ENCODE measurements around the gene AKAP7. TPM values are rescaled to one million over a fixed set of nuclear protein-coding genes. Genes with fewer than 3 reads are reported as not detected.

Gene AKAP7
- total RNA-seq, 5 donors from 2014 or later (not counting 1 experiment from before 2014, with no cell fraction given), result 9.4 to 14.0 (median 11.5) TPM

- no peak for DNase-seq
- CTCF ChIA-PET, result interaction anchor here (0.6 to 1.3 kb wide), 5 partner anchors 13 to 1150 kb away, joined by 3 to 5 read pairs (median 3); no protein-coding TSS in a partner anchor
- no peaks in the 10 kb centered on the region for H3K36me3 ChIP-seq (ENCODE audit: control insufficient read depth in 2 of 2, extremely low read depth in 1 of 2, insufficient read depth in 1 of 2, low read length in 1 of 2)
- H3K27me3 ChIP-seq (replicated peaks in 1 of 2; ENCODE audit: control insufficient read depth in 2 of 2, extremely low read depth in 1 of 2, insufficient read depth in 2 of 2, low read length in 1 of 2), result peaks cover 0 to 2% of the 10 kb centered on the region in 2 experiments
- no peaks in the 10 kb centered on the region for H3K9me3 ChIP-seq
- 75% methylated on average over 9 of the region's 10 CpGs for WGBS (ENCODE audit: insufficient coverage)
- ATAC-seq (replicated peaks in 1 of 4), result no peak
- peaks cover 0 to under 1% of the 10 kb centered on the region in 2 experiments for H3K4me1 ChIP-seq (ENCODE audit: control insufficient read depth in 1 of 2, extremely low read depth in 1 of 2, insufficient read depth in 2 of 2, low read length in 2 of 2)
- H3K27me3 Mint-ChIP-seq, result peaks cover 0 to 6% of the 10 kb centered on the region in 2 donors
- H3K27ac Mint-ChIP-seq, result no peak overlapping the region
- peaks cover 4 to 11% (median 5%) of the 10 kb centered on the region in 3 donors for H3K4me1 Mint-ChIP-seq
- no peaks in the 10 kb centered on the region for H3K36me3 Mint-ChIP-seq
- no peaks in the 10 kb centered on the region for H3K9me3 Mint-ChIP-seq
- no peak overlapping the region for H3K4me3 ChIP-seq (ENCODE audit: control insufficient read depth in 1 of 2, extremely low read depth in 1 of 2, low read length in 1 of 2)
- POLR2A ChIA-PET, result interaction anchor here in 1 of 2 donors (0.5 to 0.6 kb wide), 2 partner anchors 239 to 1683 kb away, joined by 3 read pairs; no protein-coding TSS in a partner anchor
- no peak overlapping the region for H3K27ac ChIP-seq (ENCODE audit: low read length)
- no peak overlapping the region for H3K4me3 Mint-ChIP-seq
Measured at GRCh38 chr6:131129689-131130553, 5.3 kb upstream of the AKAP7 start.

GRCh38 chr6:131130554-131130940, 4.7 kb upstream of the AKAP7 start:
- Mint-ChIP-seq H3K4me1 (peaks cover 6 to 13% (median 8%) of the 10 kb centered on the region in 3 donors), H3K4me3 (no peak overlapping the region), H3K27ac (no peak overlapping the region), H3K9me3 (no peaks in the 10 kb centered on the region), H3K36me3 (no peaks in the 10 kb centered on the region), H3K27me3 (peaks cover 0 to 6% of the 10 kb centered on the region in 2 donors)
- Histone ChIP-seq H3K4me1 (ENCODE audit: control insufficient read depth in 1 of 2, extremely low read depth in 1 of 2, insufficient read depth in 2 of 2, low read length in 2 of 2) (peaks cover 0 to 3% of the 10 kb centered on the region in 2 experiments), H3K36me3 (ENCODE audit: control insufficient read depth in 2 of 2, extremely low read depth in 1 of 2, insufficient read depth in 1 of 2, low read length in 1 of 2) (no peaks in the 10 kb centered on the region), H3K27ac (ENCODE audit: low read length) (no peak overlapping the region), H3K4me3 (ENCODE audit: control insufficient read depth in 1 of 2, extremely low read depth in 1 of 2, low read length in 1 of 2) (no peak overlapping the region), H3K27me3 (replicated peaks in 1 of 2; ENCODE audit: control insufficient read depth in 2 of 2, extremely low read depth in 1 of 2, insufficient read depth in 2 of 2, low read length in 1 of 2) (peaks cover 0 to 2% of the 10 kb centered on the region in 2 experiments), H3K9me3 (no peaks in the 10 kb centered on the region)
- CTCF ChIA-PET, result interaction anchor here in 1 of 2 donors (0.8 to 1.1 kb wide), 2 partner anchors 14 to 779 kb away, joined by 3 read pairs; no protein-coding TSS in a partner anchor
- 97% methylated on average over 4 of the region's 5 CpGs for WGBS (ENCODE audit: insufficient coverage)
- DNase-seq (no peak), ATAC-seq (replicated peaks in 1 of 4) (no peak)
- POLR2A ChIA-PET, result interaction anchor here in 1 of 2 donors (0.6 kb wide), 1 partner anchor 319 kb away, joined by 4 read pairs; no protein-coding TSS in a partner anchor

- Histone ChIP-seq H3K27ac (ENCODE audit: low read length) (no peak overlapping the region), H3K4me1 (ENCODE audit: control insufficient read depth in 1 of 2, extremely low read depth in 1 of 2, insufficient read depth in 2 of 2, low read length in 2 of 2) (peaks cover 0 to 3% of the 10 kb centered on the region in 2 experiments), H3K36me3 (ENCODE audit: control insufficient read depth in 2 of 2, extremely low read depth in 1 of 2, insufficient read depth in 1 of 2, low read length in 1 of 2) (no peaks in the 10 kb centered on the region), H3K9me3 (no peaks in the 10 kb centered on the region), H3K27me3 (replicated peaks in 1 of 2; ENCODE audit: control insufficient read depth in 2 of 2, extremely low read depth in 1 of 2, insufficient read depth in 2 of 2, low read length in 1 of 2) (peaks cover 0 to 2% of the 10 kb centered on the region in 2 experiments), H3K4me3 (ENCODE audit: control insufficient read depth in 1 of 2, extremely low read depth in 1 of 2, low read length in 1 of 2) (no peak overlapping the region)
- Mint-ChIP-seq H3K27me3 (peaks cover 3 to 5% of the 10 kb centered on the region in 2 donors), H3K4me3 (no peak overlapping the region), H3K9me3 (no peaks in the 10 kb centered on the region), H3K4me1 (peaks cover 18 to 23% (median 20%) of the 10 kb centered on the region in 3 donors), H3K36me3 (no peaks in the 10 kb centered on the region), H3K27ac (no peak overlapping the region)
- DNase-seq (no peak), ATAC-seq (replicated peaks in 1 of 4) (no peak)
- WGBS (ENCODE audit: insufficient coverage), result 90% methylated on average over 3 of the region's 4 CpGs
- CTCF ChIA-PET, result no interaction called here
- POLR2A ChIA-PET, result no interaction called here
Measured at GRCh38 chr6:131132360-131132759, 2.9 kb upstream of the AKAP7 start.

- H3K27ac ChIP-seq (ENCODE audit: low read length), result peak overlapping the region; percentile 65
- ATAC-seq (replicated peaks in 1 of 4) (no peak), DNase-seq (no peak)
- POLR2A ChIA-PET, result no interaction called here
- no peaks in the 10 kb centered on the region for H3K36me3 Mint-ChIP-seq
- H3K27ac Mint-ChIP-seq, result peak overlapping the region; percentile 92 to 94
- H3K4me3 Mint-ChIP-seq, result peak overlapping the region; percentile 83 to 91 (median 90)
- no peaks in the 10 kb centered on the region for H3K27me3 ChIP-seq (replicated peaks in 1 of 2; ENCODE audit: control insufficient read depth in 2 of 2, extremely low read depth in 1 of 2, insufficient read depth in 2 of 2, low read length in 1 of 2)
- H3K27me3 Mint-ChIP-seq, result peaks cover 0 to 5% of the 10 kb centered on the region in 2 donors
- WGBS (ENCODE audit: insufficient coverage), result 100% methylated on average over 3 of the region's 14 CpGs
- H3K9me3 ChIP-seq, result no peaks in the 10 kb centered on the region
- CTCF ChIA-PET, result interaction anchor here (0.7 kb wide), 2 partner anchors 267 to 776 kb away, joined by 3 read pairs; no protein-coding TSS in a partner anchor
- no peaks in the 10 kb centered on the region for H3K36me3 ChIP-seq (ENCODE audit: control insufficient read depth in 2 of 2, extremely low read depth in 1 of 2, insufficient read depth in 1 of 2, low read length in 1 of 2)
- peaks cover 0 to 3% of the 10 kb centered on the region in 2 experiments for H3K4me1 ChIP-seq (ENCODE audit: control insufficient read depth in 1 of 2, extremely low read depth in 1 of 2, insufficient read depth in 2 of 2, low read length in 2 of 2)
- peak overlapping the region in 1 of 2 donors; percentile 57 for H3K4me3 ChIP-seq (ENCODE audit: control insufficient read depth in 1 of 2, extremely low read depth in 1 of 2, low read length in 1 of 2)
- H3K4me1 Mint-ChIP-seq, result peaks cover 26 to 31% (median 29%) of the 10 kb centered on the region in 3 donors
- H3K9me3 Mint-ChIP-seq, result no peaks in the 10 kb centered on the region
Measured at GRCh38 chr6:131134220-131134979, 867 bp upstream of the AKAP7 start.

GRCh38 chr6:131134980-131135243, 355 bp upstream of the AKAP7 start:
- CTCF ChIA-PET, result no interaction called here
- POLR2A ChIA-PET, result no interaction called here
- H3K27ac Mint-ChIP-seq, result peak overlapping the region; percentile 92 to 94
- H3K9me3 Mint-ChIP-seq, result no peaks in the 10 kb centered on the region
- H3K27me3 Mint-ChIP-seq, result peaks cover 0 to 5% of the 10 kb centered on the region in 2 donors
- 0% methylated on average over 2 of the region's 4 CpGs for WGBS (ENCODE audit: insufficient coverage)
- peak overlapping the region; percentile 57 to 91 for H3K4me3 ChIP-seq (ENCODE audit: control insufficient read depth in 1 of 2, extremely low read depth in 1 of 2, low read length in 1 of 2)
- no peaks in the 10 kb centered on the region for H3K27me3 ChIP-seq (replicated peaks in 1 of 2; ENCODE audit: control insufficient read depth in 2 of 2, extremely low read depth in 1 of 2, insufficient read depth in 2 of 2, low read length in 1 of 2)
- peaks cover 26 to 36% (median 33%) of the 10 kb centered on the region in 3 donors for H3K4me1 Mint-ChIP-seq
- peak overlapping the region; percentile 65 for H3K27ac ChIP-seq (ENCODE audit: low read length)
- DNase-seq (no peak), ATAC-seq (replicated peaks in 1 of 4) (no peak)
- peaks cover 0 to 3% of the 10 kb centered on the region in 2 experiments for H3K4me1 ChIP-seq (ENCODE audit: control insufficient read depth in 1 of 2, extremely low read depth in 1 of 2, insufficient read depth in 2 of 2, low read length in 2 of 2)
- no peaks in the 10 kb centered on the region for H3K36me3 ChIP-seq (ENCODE audit: control insufficient read depth in 2 of 2, extremely low read depth in 1 of 2, insufficient read depth in 1 of 2, low read length in 1 of 2)
- H3K9me3 ChIP-seq, result no peaks in the 10 kb centered on the region
- H3K4me3 Mint-ChIP-seq, result peak overlapping the region; percentile 83 to 91 (median 90)
- H3K36me3 Mint-ChIP-seq, result no peaks in the 10 kb centered on the region

Measured in T-cell (primary cell).